ENCODE measurements around the gene RHOJ. TPM values are rescaled to one million over a fixed set of nuclear protein-coding genes. Genes with fewer than 3 reads are reported as not detected.
A peak's percentile ranks its signal among the peaks of the same experiment; 100 is the strongest.
"Not testable (repeated sequence)": the region's sequence is repeated elsewhere in the genome, so short reads cannot be mapped to it uniquely, and the experiment has no call there.

Gene RHOJ
- polyA plus RNA-seq, 5 donors: 45.1 to 66.8 (median 60.0) TPM

GRCh38 chr14:63295231-63295685 is 91.0 kb downstream of the RHOJ start:
- DNase-seq: no peak

DNA sequence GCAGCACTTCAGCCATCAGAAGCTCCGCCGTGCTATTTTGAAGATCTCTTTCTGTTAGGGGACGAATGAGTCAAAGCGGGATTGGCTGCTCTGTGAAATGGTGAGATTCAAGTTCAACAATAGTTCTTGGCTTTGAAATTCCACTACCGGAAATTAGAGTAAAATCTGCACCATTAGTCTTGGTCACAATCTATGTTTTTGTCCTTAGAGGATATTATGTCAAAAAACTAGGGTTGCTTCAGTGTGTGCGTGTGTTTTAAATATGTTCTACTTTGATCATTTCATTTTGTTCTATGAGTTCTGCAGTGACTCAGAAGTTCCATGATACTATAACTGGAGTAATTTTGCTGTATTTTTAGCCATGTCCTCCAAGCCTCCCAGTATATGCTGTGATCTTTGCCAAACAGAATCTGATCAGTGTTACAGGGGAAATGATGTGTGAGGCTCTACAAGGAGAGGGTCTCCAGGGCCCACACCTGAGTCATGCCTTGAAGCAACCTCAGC is 91.9 kb downstream of the RHOJ start:
- no peak for DNase-seq

DNA sequence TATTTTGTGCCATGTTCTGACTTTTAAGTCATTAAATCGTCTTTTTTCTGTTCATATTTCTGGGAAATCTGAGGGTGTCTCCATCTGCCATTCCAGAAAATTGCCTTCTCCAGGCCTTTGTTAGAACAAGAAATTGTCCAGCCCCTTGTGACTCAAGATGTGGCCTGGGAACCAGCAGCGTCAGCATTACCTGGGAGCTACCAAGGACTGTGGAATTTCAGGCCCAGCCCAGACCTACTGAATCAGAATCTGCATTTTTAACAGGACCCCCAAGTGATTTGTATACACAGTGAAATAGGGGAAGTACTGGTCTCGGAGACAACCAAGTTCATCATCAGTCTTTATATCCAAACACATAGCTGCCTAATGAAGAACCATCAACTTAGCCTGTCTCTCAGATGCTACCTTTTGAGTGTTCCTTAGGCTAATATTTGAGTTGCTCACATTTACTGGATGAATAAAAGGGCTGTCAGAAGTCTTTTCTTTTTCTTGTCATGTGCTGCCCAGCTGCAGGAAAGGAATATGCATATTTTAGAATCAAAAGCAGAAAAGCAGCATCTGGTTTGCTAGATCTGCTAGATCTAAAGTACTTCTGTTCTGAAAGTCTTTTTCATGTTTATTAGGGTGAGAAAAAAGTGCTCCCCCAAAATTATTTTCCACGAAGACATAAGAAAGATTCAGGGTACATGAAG is 93.3 kb downstream of the RHOJ start:
- DNase-seq: no peak

- no peak for DNase-seq
Measured at GRCh38 chr14:63299351-63300110, 95.3 kb downstream of the RHOJ start.

DNA sequence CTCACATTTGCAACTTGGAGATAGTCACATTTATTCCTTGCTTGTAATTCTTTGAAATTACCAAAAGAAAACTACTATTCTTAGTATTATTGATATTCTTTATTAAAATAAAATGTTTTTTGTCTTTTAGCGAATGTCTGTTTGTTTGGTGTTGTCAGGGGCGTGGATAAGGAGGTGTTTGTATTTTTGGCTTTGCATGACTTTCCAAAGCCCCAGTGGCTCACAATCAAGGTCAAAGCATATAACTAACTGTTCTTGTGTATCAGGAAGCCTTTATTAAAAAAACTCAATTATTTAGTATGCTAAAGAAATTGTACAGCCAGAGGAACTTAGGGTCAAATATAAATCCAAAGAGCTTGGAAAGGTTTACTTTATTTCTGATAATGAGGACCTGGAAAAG is 96.6 kb downstream of the RHOJ start:
- no peak for DNase-seq

DNA sequence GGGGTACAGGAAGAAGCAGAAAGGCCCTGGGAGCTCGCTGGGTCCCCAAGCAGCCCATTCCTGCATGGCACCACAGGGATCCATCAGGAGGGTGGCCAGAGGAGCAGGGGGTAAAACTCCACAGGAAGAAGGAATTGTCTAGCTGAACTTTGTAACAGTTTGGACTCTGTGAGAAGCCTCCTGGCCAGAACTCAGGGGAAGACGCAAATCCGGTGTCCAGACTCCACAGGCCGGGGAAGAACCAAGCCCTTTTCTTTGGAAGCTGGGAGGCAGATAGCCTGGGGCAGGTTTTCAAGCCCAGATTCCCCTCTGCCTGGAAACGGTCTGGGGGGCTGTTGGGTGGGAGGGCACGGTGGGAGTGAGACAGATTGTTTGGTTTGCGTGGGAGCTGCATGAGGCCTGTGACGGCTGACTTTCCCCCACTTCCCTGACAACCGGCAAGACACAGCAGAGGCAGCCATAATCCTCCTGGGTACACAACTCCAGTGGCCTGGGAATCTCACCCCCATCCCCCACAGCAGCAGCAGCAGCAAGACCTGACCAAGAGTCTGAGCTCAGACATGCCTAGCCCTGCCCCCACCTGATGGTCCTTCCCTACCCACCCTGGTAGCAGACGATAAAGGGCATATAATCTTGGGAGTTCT is 97.8 kb downstream of the RHOJ start:
- no peak for DNase-seq

DNA sequence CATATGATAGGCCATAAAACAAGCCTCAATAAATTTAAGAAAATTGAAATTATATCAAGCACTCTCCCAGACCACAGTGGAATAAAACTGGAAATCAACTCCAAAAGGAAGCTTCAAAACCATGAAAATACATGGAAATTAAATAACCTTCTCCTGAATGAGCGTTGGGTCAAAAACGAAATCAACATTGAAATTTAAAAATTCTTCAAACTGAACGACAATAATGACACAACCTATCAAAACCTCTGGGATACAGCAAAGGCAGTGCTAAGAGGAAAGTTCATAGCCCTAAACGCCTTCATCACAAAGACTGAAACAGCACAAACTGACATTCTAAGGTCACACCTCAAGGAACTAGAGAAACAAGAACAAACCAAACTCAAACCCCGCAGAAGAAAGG is 100.2 kb downstream of the RHOJ start:
- not testable (repeated sequence) for DNase-seq

DNA sequence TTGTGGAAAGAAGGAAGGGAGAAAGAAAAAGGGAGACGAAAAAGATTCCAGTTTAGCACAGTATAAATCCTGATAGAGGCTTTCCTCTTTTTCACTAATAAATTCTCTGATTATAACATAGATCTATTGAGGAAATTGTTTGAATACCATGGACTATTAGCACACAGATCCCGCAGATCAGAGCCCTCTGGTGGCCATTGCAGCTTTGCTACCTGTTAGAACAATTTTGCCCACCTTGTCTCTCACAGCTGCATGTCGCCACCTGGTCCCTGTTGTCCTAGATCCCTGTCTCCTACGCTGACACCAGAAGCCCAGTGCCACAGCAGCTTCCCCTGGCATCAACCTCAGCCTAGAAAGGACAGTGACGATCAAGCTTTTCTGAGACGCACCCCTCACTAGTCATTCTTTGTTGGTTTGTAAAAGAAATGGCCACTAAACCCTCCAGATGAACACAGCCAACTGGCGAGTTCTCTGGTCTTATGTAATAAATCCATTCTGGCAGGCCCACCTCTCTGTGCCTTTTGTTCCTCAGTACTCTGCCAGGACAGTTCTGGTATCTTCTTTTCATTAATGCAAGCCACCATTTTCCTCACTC is 104.6 kb downstream of the RHOJ start:
- DNase-seq: no peak

GRCh38 chr14:63318835-63319234 is 114.6 kb downstream of the RHOJ start, which contains the start of gene GPHB5:
GPHB5 (minus strand) TSS chr14:63318935; CDS start chr14:63317849, 1,086 bp downstream.
- no peak for DNase-seq

- no peak for DNase-seq
Measured at GRCh38 chr14:63322472-63322871, 118.2 kb downstream of the RHOJ start.

- peak; percentile 5 to 15 for DNase-seq
Measured at GRCh38 chr14:63322897-63323573, 118.8 kb downstream of the RHOJ start.

- DNase-seq: no peak
Measured at GRCh38 chr14:63326840-63327239, 122.6 kb downstream of the RHOJ start.

- no peak for DNase-seq
Measured at GRCh38 chr14:63328787-63329737, 124.8 kb downstream of the RHOJ start.

DNA sequence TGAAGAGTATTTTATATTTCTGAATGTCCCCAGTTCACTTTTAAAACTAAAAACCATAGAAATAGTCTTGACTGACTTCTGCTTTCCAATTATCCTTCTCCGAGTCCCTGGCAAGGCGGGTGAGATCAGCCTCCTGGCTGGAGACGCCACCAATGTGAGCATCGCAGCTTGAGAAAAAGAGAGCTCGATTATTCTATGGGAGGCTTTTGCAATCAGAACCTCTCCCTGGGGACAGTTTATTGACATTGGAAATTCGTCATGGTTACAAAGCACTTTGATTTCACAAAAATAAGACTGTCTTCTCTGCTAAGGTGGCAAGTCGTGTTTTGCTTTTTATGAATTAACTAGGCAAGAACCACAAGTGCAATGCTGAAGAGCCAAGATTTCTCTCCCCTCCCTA is 138.1 kb downstream of the RHOJ start:
- DNase-seq: no peak

Other genes starting within 250 kb of the RHOJ start
- under 1 TPM in 2 of 5 donors, not detected in 3; 0.04 to 0.06 TPM for gene KCNH5, start 159.0 kb upstream of the RHOJ start, polyA plus RNA-seq (ENCODE audit: insufficient read depth in 1 of 5, insufficient read length in 5 of 5, low replicate concordance in 1 of 5)
- gene GPHB5, start 114.5 kb downstream of the RHOJ start, polyA plus RNA-seq (ENCODE audit: insufficient read depth in 1 of 5, insufficient read length in 5 of 5, low replicate concordance in 1 of 5): not detected